GM12891 (cell line): ENCODE results near the gene SLC9A1.

Experiments
- PAX5 ChIP-seq: IDR thresholded peaks from 2 replicates; pipeline ENCODE4 v1.6.1; 2011; ENCODE audit warnings: low read length, moderate library complexity, mild to moderate bottlenecking; ENCODE audit not compliant: insufficient read depth, severe bottlenecking
- POLR2A ChIP-seq: IDR thresholded peaks from 2 replicates; pipeline ENCODE4 v1.6.1; 2011; ENCODE audit warnings: low read depth, low read length, control low read depth
- POLR2AphosphoS5 ChIP-seq: IDR thresholded peaks from 2 replicates; pipeline ENCODE4 v1.6.1; 2011; ENCODE audit warnings: low read depth, low read length, control low read depth
- POU2F2 ChIP-seq: IDR thresholded peaks from 2 replicates; pipeline ENCODE4 v1.6.1; 2011; ENCODE audit warnings: low read depth, mild to moderate bottlenecking, control low read depth, low read length, moderate library complexity
- SPI1 ChIP-seq: IDR thresholded peaks from 2 replicates; pipeline ENCODE4 v1.6.1; 2011; ENCODE audit warnings: low read depth, low read length, control low read depth
- TAF1 ChIP-seq: IDR thresholded peaks from 2 replicates; pipeline ENCODE4 v1.6.1; 2011; ENCODE audit warnings: low read depth, low read length, control low read depth

GRCh38 chr1:27071049-27071416 lies 83.9 kb downstream of the SLC9A1 start:
- TF ChIP-seq POLR2A: no peak
- no peak for TF ChIP-seq TAF1
- TF ChIP-seq POLR2AphosphoS5: no peak
- no peak for TF ChIP-seq SPI1
- TF ChIP-seq PAX5: no peak
- TF ChIP-seq POU2F2: no peak
